ENCODE results near the gene ELOB. TPM values are rescaled to one million over a fixed set of nuclear protein-coding genes. Genes with fewer than 3 reads are reported as not detected.

ELOB gene
- 100 to 1,000 TPM; 318 to 496 TPM for total RNA-seq

- H3K27me3 ChIP-seq (replicated peaks; ENCODE audit: insufficient read depth), result no peaks in the 10 kb centered on the region
- intact Hi-C loops (cut with DNase I), result loop anchor here (1.0 to 5.0 kb wide), 2 partner anchors 25 to 90 kb away; partner anchors contain the start of gene SRRM2
- peak within 1 kb of the TSS; percentile 99 to 100 for H3K27ac ChIP-seq
- no peaks in the 10 kb centered on the region for H3K36me3 ChIP-seq
- 0% methylated on average over 27 of the region's 70 CpGs for whole genome bisulfite sequencing
- H3K4me3 ChIP-seq, result peak within 1 kb of the TSS; percentile 97 to 99
- TF ChIP-seq CTCF (IDR thresholded peaks at IDR 0.05) (peak in 1 of 4 experiments; percentile 15), POLR2A (IDR thresholded peaks at IDR 0.05) (peak; percentile 79), POLR2AphosphoS5 (IDR thresholded peaks at IDR 0.05) (peak; percentile 86)
- DNase-seq (ENCODE audit: low spot score), result peak; percentile 80
- H3K4me1 ChIP-seq (replicated peaks), result peaks cover 7% of the 10 kb centered on the region
- H3K9me3 ChIP-seq, result no peaks in the 10 kb centered on the region
Measured at GRCh38 chr16:2777231-2777902, at the start of gene ELOB. ELOB (minus strand) TSS chr16:2777280; CDS start chr16:2777239, 41 bp downstream.

- peaks cover 6% of the 10 kb centered on the region for H3K4me1 ChIP-seq (replicated peaks)
- intact Hi-C loops (cut with DNase I), result no loop called here
- H3K36me3 ChIP-seq, result no peaks in the 10 kb centered on the region
- no peak for TF ChIP-seq POLR2A (IDR thresholded peaks at IDR 0.05)
- no peak for TF ChIP-seq CTCF (IDR thresholded peaks at IDR 0.05)
- no peak for TF ChIP-seq POLR2AphosphoS5 (IDR thresholded peaks at IDR 0.05)
- H3K27ac ChIP-seq, result no peak overlapping the region
- WGBS, result 82% methylated on average over 11 of the region's 11 CpGs
- no peaks in the 10 kb centered on the region for H3K27me3 ChIP-seq (replicated peaks; ENCODE audit: insufficient read depth)
- DNase-seq (ENCODE audit: low spot score), result no peak
- H3K9me3 ChIP-seq, result no peaks in the 10 kb centered on the region
- no peak overlapping the region for H3K4me3 ChIP-seq
Measured at GRCh38 chr16:2825906-2826305, 48.8 kb upstream of the ELOB start.

- 70% methylated on average over 26 of the region's 26 CpGs for WGBS
- no peak for DNase-seq (ENCODE audit: low spot score)
- no peak overlapping the region for H3K4me3 ChIP-seq
- intact Hi-C loops (cut with DNase I), result no loop called here
- no peak for TF ChIP-seq POLR2AphosphoS5 (IDR thresholded peaks at IDR 0.05)
- TF ChIP-seq POLR2A (IDR thresholded peaks at IDR 0.05), result no peak
- no peak for TF ChIP-seq CTCF (IDR thresholded peaks at IDR 0.05)
- H3K27me3 ChIP-seq (replicated peaks; ENCODE audit: insufficient read depth), result no peaks in the 10 kb centered on the region
- peaks cover 6% of the 10 kb centered on the region for H3K4me1 ChIP-seq (replicated peaks)
- no peak overlapping the region for H3K27ac ChIP-seq
- H3K36me3 ChIP-seq, result no peaks in the 10 kb centered on the region
- no peaks in the 10 kb centered on the region for H3K9me3 ChIP-seq
Measured at GRCh38 chr16:2825049-2825742, 48.1 kb upstream of the ELOB start.

- DNase-seq (ENCODE audit: low spot score), result no peak
- no peaks in the 10 kb centered on the region for H3K9me3 ChIP-seq
- intact Hi-C loops (cut with DNase I), result no loop called here
- H3K4me1 ChIP-seq (replicated peaks), result peaks cover 5% of the 10 kb centered on the region
- TF ChIP-seq POLR2AphosphoS5 (IDR thresholded peaks at IDR 0.05) (no peak), CTCF (IDR thresholded peaks at IDR 0.05) (no peak), POLR2A (IDR thresholded peaks at IDR 0.05) (no peak)
- no peaks in the 10 kb centered on the region for H3K27me3 ChIP-seq (replicated peaks; ENCODE audit: insufficient read depth)
- H3K36me3 ChIP-seq, result no peaks in the 10 kb centered on the region
- no peak overlapping the region for H3K4me3 ChIP-seq
- H3K27ac ChIP-seq, result no peak overlapping the region
- WGBS, result 87% methylated on average over 10 of the region's 10 CpGs
Measured at GRCh38 chr16:2824626-2825025, 47.5 kb upstream of the ELOB start.
